PFSK-1 (cell line): ENCODE data around the gene CELF5.

Experiments used
- FOXP2 ChIP-seq: optimal IDR thresholded peaks from 2 replicates; pipeline ENCODE3; 2011; ENCODE audit warnings: borderline replicate concordance, control low read depth, inconsistent platforms; ENCODE audit not compliant: insufficient read depth; ENCODE audit errors: extremely low read length, extremely low read depth
- POLR2AphosphoS5 ChIP-seq: IDR thresholded peaks from 2 replicates; pipeline ENCODE4 v1.6.1; 2012; ENCODE audit warnings: low read depth, mild to moderate bottlenecking, control low read depth, low read length, moderate library complexity
- SIN3A ChIP-seq: IDR thresholded peaks from 2 replicates; pipeline ENCODE4 v1.6.1; 2012; ENCODE audit warnings: mild to moderate bottlenecking, low read length, moderate library complexity, borderline replicate concordance; ENCODE audit not compliant: insufficient read depth

DNA sequence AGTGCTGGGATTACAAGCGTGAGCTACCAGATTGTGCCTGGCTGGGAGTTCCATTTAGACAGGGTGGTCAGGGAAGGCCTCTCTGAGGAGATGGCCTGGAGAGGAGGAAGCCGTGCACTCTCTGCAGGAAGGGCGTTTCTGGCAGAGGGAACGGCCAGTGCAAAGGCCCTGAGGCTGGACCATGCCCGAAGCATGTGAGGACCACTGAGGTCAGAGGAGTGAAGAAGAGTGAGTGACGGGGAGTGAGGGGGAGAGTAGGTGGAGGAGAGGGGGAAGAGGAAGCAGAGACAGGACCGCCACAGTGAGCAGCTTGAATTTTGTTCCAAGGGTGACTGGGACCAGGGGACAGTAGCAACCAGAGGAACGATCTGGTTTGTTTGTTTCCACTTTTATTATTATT is 32.6 kb downstream of the CELF5 start:
- TF ChIP-seq POLR2AphosphoS5 (no peak), SIN3A (no peak), FOXP2 (no peak)
